HCT116 (cell line): ENCODE results near the gene PRR3. TPM values are rescaled to one million over a fixed set of nuclear protein-coding genes. Genes with fewer than 3 reads are reported as not detected.

Experiments
- ATAC-seq: fragments of 200-7000 bp; cut with Tn5 transposase; 2 replicates; pipeline ENCODE4 v1.9.1; 2020; ENCODE audit warnings: mild to moderate bottlenecking, moderate library complexity
- BruUV-seq: library from RNA; stranded (reverse); fragments of 400-500 nt; replicated peaks from 2 replicates; lab custom pipeline; 2021; lab: Mats Ljungman, UMichigan
- CTCF ChIA-PET: fragments of 300-600 bp; sonication (Branson Sonifier 250); formaldehyde crosslinking; loops from one replicate; lab custom pipeline; 2021; ENCODE audit warnings: antibody characterized with exemption; lab: Charles Lee
- POLR2A ChIA-PET: fragments of 300-600, 350-600 bp; sonication (Branson Sonifier 250); formaldehyde crosslinking; loops from one replicate; lab custom pipeline; 2021; ENCODE audit warnings: antibody characterized with exemption; lab: Charles Lee
- RAD21 ChIA-PET, 2 experiments: fragments of 300-600 bp; sonication (Branson Sonifier 250); formaldehyde crosslinking; loops; one replicate each; lab custom pipeline; 2023; ENCODE audit warnings: low total read pairs in 2 of 2; ENCODE audit not compliant: uncharacterized antibody in 2 of 2, unreplicated experiment in 2 of 2, low non-redundant PET in 1 of 2; lab: Charles Lee
- DNase-seq: peaks from one replicate; pipeline ENCODE4 v3.0.0-alpha.2; 2010; ENCODE audit warnings: low read depth, low spot score
- H2AFZ ChIP-seq: fragments of 200-600 bp; shearing (Covaris generic), sonication (generic); 2 replicates; pipeline ENCODE4 v1.6.1; 2017; ENCODE audit warnings: low read depth, mixed run types, mixed read lengths, antibody characterized with exemption, low read length; ENCODE audit not compliant: poor library complexity, severe bottlenecking
- H3K27ac ChIP-seq: 2 replicates; pipeline ENCODE4 v1.5.1; 2012; ENCODE audit warnings: low read depth, low read length
- H3K27me3 ChIP-seq: fragments of 200-600 bp; sonication (generic); 2 replicates; pipeline ENCODE4 v1.6.1; 2016; ENCODE audit warnings: mixed run types, low read length, mixed read lengths; ENCODE audit not compliant: insufficient read depth
- H3K36me3 ChIP-seq, 2 experiments: fragments of 200-500 bp in 1 of 2; fragments of 200-600 bp in 1 of 2; sonication (Bioruptor generic) in 1 of 2; sonication (generic) in 1 of 2; 2 replicates each; pipeline versions ENCODE4 v1.5.1 to v1.6.1; 2014 to 2016; ENCODE audit warnings: low read length in 2 of 2, inconsistent platforms in 1 of 2, mixed read lengths in 1 of 2, mixed run types in 1 of 2; ENCODE audit not compliant: insufficient read depth in 2 of 2, control insufficient read depth in 1 of 2
- H3K4me1 ChIP-seq, 2 experiments: fragments of 200-600 bp in 1 of 2; sonication (generic) in 1 of 2; 2 replicates each; pipeline versions ENCODE4 v1.5.1 to v1.6.1; 2012 to 2017; ENCODE audit warnings: low read length in 2 of 2, inconsistent platforms in 1 of 2, mild to moderate bottlenecking in 1 of 2, mixed read lengths in 1 of 2, mixed run types in 1 of 2, moderate library complexity in 1 of 2; ENCODE audit not compliant: insufficient read depth in 2 of 2, control insufficient read depth in 1 of 2
- H3K4me2 ChIP-seq: fragments of 200-600 bp; sonication (generic); 2 replicates; pipeline ENCODE4 v1.6.1; 2017; ENCODE audit warnings: mixed run types, low read length, mixed read lengths
- H3K4me3 ChIP-seq, 2 experiments: fragments of 200-600 bp in 1 of 2; sonication (generic) in 1 of 2; replicated peaks in 1 of 2; 2 replicates each; pipeline ENCODE4 v1.5.1; 2011 to 2016; ENCODE audit warnings: low read length in 2 of 2, control low read depth in 1 of 2, low read depth in 1 of 2, mild to moderate bottlenecking in 1 of 2, mixed read lengths in 1 of 2, mixed run types in 1 of 2
- H3K79me2 ChIP-seq: fragments of 200-600 bp; sonication (generic); 2 replicates; pipeline ENCODE4 v1.6.1; 2017; ENCODE audit warnings: mild to moderate bottlenecking, mixed run types, low read length, moderate library complexity, mixed read lengths; ENCODE audit not compliant: insufficient read depth
- H3K9ac ChIP-seq: fragments of 200-600 bp; sonication (generic); 2 replicates; pipeline ENCODE4 v1.6.1; 2016; ENCODE audit warnings: low read length, mixed read lengths
- H3K9me2 ChIP-seq: fragments of 200-600 bp; sonication (generic), shearing (Covaris generic); 2 replicates; pipeline ENCODE4 v1.6.1; 2017; ENCODE audit warnings: mixed run types, mild to moderate bottlenecking, moderate library complexity; ENCODE audit not compliant: insufficient read depth
- H3K9me3 ChIP-seq, 2 experiments: fragments of 200-500 bp in 1 of 2; fragments of 200-600 bp in 1 of 2; sonication (Bioruptor generic) in 1 of 2; sonication (generic) in 1 of 2; 2 replicates each; pipeline ENCODE4 v1.6.1; 2014 to 2017; ENCODE audit warnings: low read length in 2 of 2, mixed read lengths in 2 of 2, inconsistent platforms in 1 of 2, low read depth in 1 of 2, mild to moderate bottlenecking in 1 of 2, mixed run types in 1 of 2, moderate library complexity in 1 of 2; ENCODE audit not compliant: control insufficient read depth in 1 of 2, insufficient read depth in 1 of 2
- H4K20me1 ChIP-seq: fragments of 200-600 bp; sonication (generic), shearing (Covaris generic); 2 replicates; pipeline ENCODE4 v1.6.1; 2017; ENCODE audit warnings: mixed run types, mild to moderate bottlenecking, moderate library complexity; ENCODE audit not compliant: insufficient read depth
- CBX3 ChIP-seq: IDR thresholded peaks from 2 replicates; pipeline ENCODE4 v1.6.1; 2012; ENCODE audit warnings: low read depth
- CTCF ChIP-seq, 3 experiments: fragments of 200-600 bp in 1 of 3; sonication (generic) in 1 of 3; IDR thresholded peaks in 2 of 3; conservative IDR thresholded peaks in 1 of 3; 2 replicates each; pipeline ENCODE4 v1.5.1; 2012 to 2017; ENCODE audit warnings: low read depth in 2 of 3, low read length in 2 of 3, antibody characterized with exemption in 1 of 3, borderline replicate concordance in 1 of 3, control low read depth in 1 of 3, mild to moderate bottlenecking in 1 of 3, mixed read lengths in 1 of 3, mixed run types in 1 of 3, moderate library complexity in 1 of 3; ENCODE audit not compliant: insufficient read depth in 1 of 3
- EGR1 ChIP-seq: IDR thresholded peaks from 2 replicates; pipeline ENCODE4 v1.6.1; 2012; ENCODE audit warnings: low read depth
- ELF1 ChIP-seq: IDR thresholded peaks from 2 replicates; pipeline ENCODE4 v1.6.1; 2012; ENCODE audit warnings: low read depth, borderline replicate concordance
- EZH2 ChIP-seq: fragments of 200-600 bp; sonication (generic); IDR thresholded peaks from 2 replicates; pipeline ENCODE4 v1.6.1; 2017; ENCODE audit warnings: antibody characterized with exemption, mixed run types
- FOSL1 ChIP-seq: IDR thresholded peaks from 2 replicates; pipeline ENCODE4 v1.6.1; 2012; ENCODE audit warnings: low read depth
- JUND ChIP-seq: IDR thresholded peaks from 2 replicates; pipeline ENCODE4 v1.6.1; 2012
- MAX ChIP-seq: IDR thresholded peaks from 2 replicates; pipeline ENCODE4 v1.6.1; 2012
- POLR2A ChIP-seq: IDR thresholded peaks from 2 replicates; pipeline ENCODE4 v1.7.0; 2011; ENCODE audit warnings: borderline replicate concordance; ENCODE audit not compliant: insufficient read depth, insufficient read length; ENCODE audit errors: extremely low read depth
- POLR2AphosphoS5 ChIP-seq: IDR thresholded peaks from 2 replicates; pipeline ENCODE4 v1.6.1; 2011; ENCODE audit warnings: mild to moderate bottlenecking, low read depth, low read length, moderate library complexity
- RAD21 ChIP-seq: IDR thresholded peaks from 2 replicates; pipeline ENCODE4 v1.6.1; 2012; ENCODE audit warnings: low read depth, mild to moderate bottlenecking
- REST ChIP-seq: IDR thresholded peaks from 2 replicates; pipeline ENCODE4 v1.6.1; 2012; ENCODE audit warnings: low read depth
- SIN3A ChIP-seq: IDR thresholded peaks from 2 replicates; pipeline ENCODE4 v1.6.1; 2012; ENCODE audit warnings: low read depth
- SP1 ChIP-seq: IDR thresholded peaks from 2 replicates; pipeline ENCODE4 v1.6.1; 2012; ENCODE audit warnings: low read depth
- SRF ChIP-seq: IDR thresholded peaks from 2 replicates; pipeline ENCODE4 v1.6.1; 2012; ENCODE audit warnings: low read depth
- TCF7L2 ChIP-seq: IDR thresholded peaks from 2 replicates; pipeline ENCODE4 v1.7.0; 2011; ENCODE audit warnings: borderline replicate concordance, inconsistent platforms; ENCODE audit not compliant: insufficient read depth, insufficient read length; ENCODE audit errors: extremely low read depth
- YY1 ChIP-seq: IDR thresholded peaks from 2 replicates; pipeline ENCODE4 v1.6.1; 2011; ENCODE audit warnings: low read length, low read depth, moderate library complexity, mild to moderate bottlenecking; ENCODE audit not compliant: insufficient replicate concordance; ENCODE audit errors: extremely low read depth
- ZBTB33 ChIP-seq: IDR thresholded peaks from 2 replicates; pipeline ENCODE4 v1.6.1; 2011; ENCODE audit warnings: mild to moderate bottlenecking, low read length, moderate library complexity; ENCODE audit not compliant: insufficient replicate concordance; ENCODE audit errors: extremely low read depth
- intact Hi-C: fragments of 100-400 bp; cut with micrococcal nuclease; formaldehyde crosslinking; loops from 2 replicates; pipeline ENCODE4 v1.10.0; 2022
- total RNA-seq: library from RNA; stranded (reverse); gene quantifications from one replicate; pipeline ENCODE4 v1.2.1, GENCODE V29; 2021; ENCODE audit not compliant: unreplicated experiment

The PRR3 gene
- total RNA-seq, 1 experiment from 2014 or later, result 16.7 TPM

GRCh38 chr6:30583921-30584320 lies 26.8 kb downstream of the PRR3 start:
- Histone ChIP-seq H3K9me2 (no peaks in the 10 kb centered on the region), H3K27ac (no peak overlapping the region), H2AFZ (no peak overlapping the region), H3K27me3 (no peaks in the 10 kb centered on the region), H3K9me3 (no peaks in the 10 kb centered on the region), H3K4me3 (no peak overlapping the region), H3K36me3 (peaks cover 63 to 73% of the 10 kb centered on the region in 2 experiments), H3K4me2 (no peak overlapping the region), H4K20me1 (no peaks in the 10 kb centered on the region), H3K9ac (no peak overlapping the region), H3K4me1 (no peaks in the 10 kb centered on the region), H3K79me2 (peaks cover 10% of the 10 kb centered on the region; the same call in 1 of the 2 replicates)
- DNase-seq (no peak), ATAC-seq (no peak)
- intact Hi-C loops, result no loop called here
- BruUV-seq, result no TSS peak
- TF ChIP-seq EZH2 (no peak), POLR2A (no peak), CBX3 (no peak), SIN3A (no peak), RAD21 (no peak), ZBTB33 (no peak), YY1 (no peak), JUND (no peak), ELF1 (no peak), FOSL1 (no peak), CTCF (IDR thresholded peaks at IDR 0.05 in 2 of 3, conservative IDR thresholded peaks at IDR 0.05 in 1 of 3; ENCODE audit: borderline replicate concordance in 1 of 3, insufficient read depth in 1 of 3, low read depth in 2 of 3, low read length in 2 of 3) (no peak), POLR2AphosphoS5 (no peak), SP1 (no peak), SRF (no peak), EGR1 (no peak), TCF7L2 (no peak), MAX (no peak), REST (no peak)
- RAD21 ChIA-PET, result no interaction called here
- CTCF ChIA-PET, result no interaction called here
- POLR2A ChIA-PET, result interaction anchor here (1.7 kb wide), 1 partner anchor 9 kb away, joined by 4 read pairs; no protein-coding TSS in a partner anchor
